T-helper 2 cell treated with Interferon-gamma antibody and Interleukin-4, amounts not matched to agents 5 μg/mL and 100 μg/mL, for 36 hours (primary cell): ENCODE measurements around the gene CDH18.

ENCODE experiments used
- DNase-seq: peaks from one replicate; pipeline ENCODE4 v3.0.0; 2021; ENCODE audit warnings: low spot score
- H3K27ac Mint-ChIP-seq: one replicate; pipeline ENCODE4 v1.8.0; 2021; ENCODE audit warnings: mild to moderate bottlenecking, mixed read lengths
- H3K27me3 Mint-ChIP-seq: one replicate; pipeline ENCODE4 v1.8.0; 2021; ENCODE audit warnings: low read depth, mixed read lengths
- H3K36me3 Mint-ChIP-seq: one replicate; pipeline ENCODE4 v1.8.0; 2021; ENCODE audit warnings: low read depth, mixed read lengths
- H3K4me1 Mint-ChIP-seq: one replicate; pipeline ENCODE4 v1.8.0; 2021; ENCODE audit warnings: low read depth, mixed read lengths
- H3K4me3 Mint-ChIP-seq: one replicate; pipeline ENCODE4 v1.8.0; 2022; ENCODE audit warnings: mild to moderate bottlenecking, moderate library complexity, mixed read lengths
- H3K9me3 Mint-ChIP-seq: one replicate; pipeline ENCODE4 v1.8.0; 2021; ENCODE audit warnings: mixed read lengths

The CDH18 gene

DNA sequence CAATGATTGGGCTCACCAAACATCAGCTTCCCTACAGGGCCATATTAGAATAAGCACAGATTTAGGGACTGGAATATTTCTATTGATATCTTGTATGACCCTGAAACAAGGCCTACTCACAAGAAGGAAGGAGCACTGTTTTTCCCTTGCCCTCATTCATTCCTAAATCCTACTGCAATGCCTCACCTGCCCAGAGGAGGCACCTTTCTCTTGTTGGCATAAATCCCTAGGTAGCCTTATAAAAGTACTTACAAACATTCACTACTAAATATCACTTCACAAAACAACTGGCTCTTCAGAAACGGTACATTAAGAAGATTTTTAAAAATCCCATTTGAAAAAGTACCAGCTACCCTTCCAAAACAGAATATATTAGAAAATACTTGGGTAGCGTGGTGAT lies 449.4 kb downstream of the CDH18 start:
- peaks cover 30% of the 10 kb centered on the region for H3K9me3 Mint-ChIP-seq
- no peak overlapping the region for H3K4me3 Mint-ChIP-seq
- H3K27me3 Mint-ChIP-seq, result no peaks in the 10 kb centered on the region
- DNase-seq, result no peak
- no peak overlapping the region for H3K27ac Mint-ChIP-seq
- no peaks in the 10 kb centered on the region for H3K4me1 Mint-ChIP-seq
- no peaks in the 10 kb centered on the region for H3K36me3 Mint-ChIP-seq

- H3K27me3 Mint-ChIP-seq, result no peaks in the 10 kb centered on the region
- no peak overlapping the region for H3K27ac Mint-ChIP-seq
- H3K4me1 Mint-ChIP-seq, result no peaks in the 10 kb centered on the region
- no peak overlapping the region for H3K4me3 Mint-ChIP-seq
- H3K36me3 Mint-ChIP-seq, result no peaks in the 10 kb centered on the region
- DNase-seq, result no peak
- peaks cover 35% of the 10 kb centered on the region for H3K9me3 Mint-ChIP-seq
These were observed 451.6 kb downstream of the CDH18 start for GRCh38 chr5:19536387-19536786.

GRCh38 chr5:19534751-19535150 lies 453.2 kb downstream of the CDH18 start:
- DNase-seq, result no peak
- H3K4me1 Mint-ChIP-seq, result no peaks in the 10 kb centered on the region
- H3K27me3 Mint-ChIP-seq, result no peaks in the 10 kb centered on the region
- H3K27ac Mint-ChIP-seq, result no peak overlapping the region
- no peak overlapping the region for H3K4me3 Mint-ChIP-seq
- no peaks in the 10 kb centered on the region for H3K36me3 Mint-ChIP-seq
- peaks cover 24% of the 10 kb centered on the region for H3K9me3 Mint-ChIP-seq

DNA sequence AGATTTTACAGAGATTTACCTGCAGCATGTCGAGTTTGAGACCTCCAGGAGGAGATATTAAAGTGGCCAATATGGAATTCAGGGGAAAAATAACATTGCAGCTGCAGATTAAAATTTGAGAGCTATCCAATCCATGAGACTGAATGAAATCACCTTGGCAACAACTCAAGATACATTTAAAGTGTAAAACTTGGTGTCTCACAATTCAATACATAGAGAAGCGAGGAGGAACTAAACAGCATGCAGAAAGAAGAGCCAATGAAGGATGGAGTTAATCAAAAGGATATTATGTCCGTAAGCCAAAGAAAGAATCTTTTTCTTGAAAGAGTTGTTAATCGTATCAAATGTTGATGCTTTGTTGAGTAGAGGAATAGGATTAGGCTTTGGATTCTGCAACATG lies 455.1 kb downstream of the CDH18 start:
- no peak overlapping the region for H3K27ac Mint-ChIP-seq
- H3K9me3 Mint-ChIP-seq, result peaks cover 25% of the 10 kb centered on the region
- no peak overlapping the region for H3K4me3 Mint-ChIP-seq
- H3K4me1 Mint-ChIP-seq, result no peaks in the 10 kb centered on the region
- no peaks in the 10 kb centered on the region for H3K27me3 Mint-ChIP-seq
- no peaks in the 10 kb centered on the region for H3K36me3 Mint-ChIP-seq
- no peak for DNase-seq

DNA sequence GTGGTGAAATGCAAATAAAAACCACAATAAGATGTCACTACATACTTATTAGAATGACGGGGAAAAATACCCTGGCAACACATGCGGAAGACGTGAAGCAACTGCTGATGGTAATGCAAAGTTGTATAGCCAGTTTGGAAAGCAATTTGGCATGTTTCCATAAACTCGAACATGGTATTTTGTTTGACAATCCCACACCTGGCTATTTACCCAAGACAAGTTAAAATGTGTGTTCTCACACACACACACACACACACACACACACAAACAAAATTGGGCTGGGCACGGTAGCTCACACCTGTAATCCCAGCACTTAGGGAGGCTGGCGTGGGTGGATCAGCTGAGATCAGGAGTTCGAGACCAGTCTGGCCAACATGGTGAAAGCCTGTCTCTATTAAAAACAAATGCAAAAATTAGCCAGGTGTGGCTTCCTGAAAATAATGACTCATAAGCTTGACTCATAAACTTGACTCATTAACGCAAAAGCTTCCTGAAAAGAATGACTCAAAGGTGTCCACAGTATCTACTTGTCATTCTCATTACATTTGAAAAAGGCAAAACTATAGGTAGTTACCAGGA lies 456.5 kb downstream of the CDH18 start:
- Mint-ChIP-seq H3K27me3 (no peaks in the 10 kb centered on the region), H3K4me3 (no peak overlapping the region), H3K9me3 (peaks cover 16% of the 10 kb centered on the region), H3K27ac (no peak overlapping the region), H3K4me1 (no peaks in the 10 kb centered on the region), H3K36me3 (no peaks in the 10 kb centered on the region)
- no peak for DNase-seq

- Mint-ChIP-seq H3K27me3 (no peaks in the 10 kb centered on the region), H3K36me3 (no peaks in the 10 kb centered on the region), H3K9me3 (peaks cover 23% of the 10 kb centered on the region), H3K4me3 (no peak overlapping the region), H3K4me1 (no peaks in the 10 kb centered on the region), H3K27ac (no peak overlapping the region)
- no peak for DNase-seq
These were observed 468.6 kb downstream of the CDH18 start for GRCh38 chr5:19519448-19519847.

DNA sequence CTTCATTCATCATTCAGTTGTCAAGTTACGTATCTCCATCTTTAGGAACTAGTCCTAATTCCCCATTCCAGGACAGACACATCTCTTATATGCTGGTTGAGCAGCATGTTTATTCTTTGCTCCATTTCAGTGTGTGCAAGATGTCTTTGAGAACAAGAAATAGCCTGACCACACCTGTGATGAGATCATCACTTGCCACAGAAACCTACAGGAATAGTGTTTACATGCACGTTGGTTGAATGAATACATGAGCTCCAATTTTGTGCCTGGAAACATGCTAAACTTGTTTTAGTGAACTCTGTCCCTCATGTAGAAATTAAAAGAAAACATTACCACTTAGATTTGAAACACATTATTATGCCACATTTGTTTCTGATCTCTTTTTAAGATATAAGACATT lies 489.1 kb downstream of the CDH18 start:
- DNase-seq, result no peak
- peaks cover 46% of the 10 kb centered on the region for H3K9me3 Mint-ChIP-seq
- no peaks in the 10 kb centered on the region for H3K27me3 Mint-ChIP-seq
- H3K4me3 Mint-ChIP-seq, result no peak overlapping the region
- H3K36me3 Mint-ChIP-seq, result no peaks in the 10 kb centered on the region
- H3K4me1 Mint-ChIP-seq, result no peaks in the 10 kb centered on the region
- H3K27ac Mint-ChIP-seq, result no peak overlapping the region

DNA sequence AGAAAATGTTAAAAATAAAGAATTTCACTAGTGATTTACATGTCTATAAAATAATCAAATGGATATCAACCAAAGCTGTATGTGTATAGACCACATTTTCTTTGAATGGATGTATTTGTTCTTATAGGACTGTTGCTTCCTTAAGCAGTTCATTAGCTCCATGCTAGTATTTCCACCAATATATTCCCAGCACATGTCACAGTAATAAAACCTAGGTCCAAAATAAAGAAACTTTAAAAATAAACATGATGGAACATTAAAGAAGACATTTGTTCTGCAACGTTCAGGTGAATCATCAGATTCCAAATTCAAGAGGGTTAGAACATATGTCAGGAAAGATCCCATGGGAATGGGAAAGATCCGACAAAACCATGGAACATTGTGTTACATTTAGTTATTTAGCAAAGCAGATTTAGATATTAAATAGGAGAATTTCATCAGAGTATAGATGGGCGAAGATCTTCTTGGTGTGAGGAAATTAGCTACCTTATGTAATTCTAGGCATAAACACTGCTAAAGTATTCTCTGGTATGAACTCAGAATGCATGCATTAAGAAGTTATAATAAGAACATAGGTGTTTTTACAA lies 490.7 kb downstream of the CDH18 start:
- H3K4me3 Mint-ChIP-seq, result no peak overlapping the region

DNA sequence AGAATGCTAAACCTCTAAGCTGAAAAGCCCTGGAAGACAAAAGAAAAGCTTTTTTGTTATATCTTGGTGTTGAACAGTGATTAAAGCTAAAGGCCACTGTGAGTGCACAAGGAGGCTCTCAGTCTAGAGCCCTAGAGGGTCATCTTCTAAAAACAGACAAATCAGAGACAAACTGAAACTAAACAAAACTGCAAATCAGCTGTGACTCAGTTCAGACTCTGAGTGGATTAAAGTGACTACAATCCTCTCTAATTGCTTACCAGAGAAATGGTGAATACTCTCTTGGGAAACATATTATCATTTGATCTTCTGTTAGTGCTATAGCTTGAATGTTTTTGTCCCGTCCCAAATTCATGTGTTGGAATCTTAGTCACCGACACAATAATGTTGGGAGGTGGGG lies 491.9 kb downstream of the CDH18 start:
- Mint-ChIP-seq H3K27ac (no peak overlapping the region), H3K27me3 (no peaks in the 10 kb centered on the region), H3K4me1 (no peaks in the 10 kb centered on the region), H3K9me3 (peaks cover 39% of the 10 kb centered on the region), H3K4me3 (no peak overlapping the region), H3K36me3 (no peaks in the 10 kb centered on the region)
- no peak for DNase-seq

More for the DNA sequence above, 490.7 kb downstream of the CDH18 start:
- Mint-ChIP-seq H3K27ac (no peak overlapping the region), H3K27me3 (no peaks in the 10 kb centered on the region), H3K36me3 (no peaks in the 10 kb centered on the region), H3K4me1 (no peaks in the 10 kb centered on the region), H3K9me3 (peaks cover 43% of the 10 kb centered on the region)
- no peak for DNase-seq

DNA sequence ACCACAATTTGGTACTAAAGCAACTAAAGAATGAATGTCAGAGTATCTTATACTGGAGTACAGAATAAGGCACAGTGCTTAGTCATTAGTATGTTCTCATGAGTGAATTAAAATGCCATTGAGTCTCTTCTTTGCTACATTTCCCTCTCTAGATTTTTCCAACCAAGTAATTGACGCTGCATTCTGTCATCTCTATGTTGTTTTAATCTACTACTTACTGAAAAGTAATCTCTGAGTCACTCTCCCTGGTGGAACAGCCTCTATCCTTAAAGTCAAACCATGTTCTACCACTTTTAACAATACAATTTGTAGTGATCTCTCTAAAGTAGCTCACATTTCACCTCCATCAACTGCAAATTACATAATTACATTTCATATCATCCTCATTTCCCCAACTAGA lies 495.1 kb downstream of the CDH18 start:
- no peaks in the 10 kb centered on the region for H3K36me3 Mint-ChIP-seq
- no peaks in the 10 kb centered on the region for H3K4me1 Mint-ChIP-seq
- H3K27ac Mint-ChIP-seq, result no peak overlapping the region
- H3K9me3 Mint-ChIP-seq, result peaks cover 32% of the 10 kb centered on the region
- H3K27me3 Mint-ChIP-seq, result no peaks in the 10 kb centered on the region
- no peak for DNase-seq
- H3K4me3 Mint-ChIP-seq, result no peak overlapping the region

- no peaks in the 10 kb centered on the region for H3K4me1 Mint-ChIP-seq
- H3K9me3 Mint-ChIP-seq, result peaks cover 28% of the 10 kb centered on the region
- no peaks in the 10 kb centered on the region for H3K27me3 Mint-ChIP-seq
- no peak overlapping the region for H3K27ac Mint-ChIP-seq
- DNase-seq, result no peak
- H3K36me3 Mint-ChIP-seq, result no peaks in the 10 kb centered on the region
- no peak overlapping the region for H3K4me3 Mint-ChIP-seq
These were observed 499.2 kb downstream of the CDH18 start for GRCh38 chr5:19488786-19489185.

DNA sequence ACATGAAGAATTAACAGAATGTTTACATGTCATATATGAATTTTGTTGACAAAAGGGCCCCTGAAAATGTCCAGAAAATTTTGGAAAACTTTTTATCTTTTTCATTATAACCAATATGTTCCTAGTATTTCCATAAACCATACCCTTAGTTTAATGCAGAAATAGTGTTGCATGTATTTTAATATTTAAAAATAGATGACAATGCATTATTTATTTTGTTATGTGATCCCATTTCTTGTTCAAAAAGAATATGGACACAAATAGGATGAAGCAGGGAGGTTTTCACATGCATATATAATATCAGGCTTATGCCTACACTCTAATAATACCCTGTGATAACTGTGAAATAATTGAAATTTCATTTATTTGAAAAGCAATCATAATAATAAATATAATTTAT lies 500.5 kb downstream of the CDH18 start:
- H3K4me3 Mint-ChIP-seq, result no peak overlapping the region
- H3K9me3 Mint-ChIP-seq, result peaks cover 36% of the 10 kb centered on the region
- DNase-seq, result no peak
- no peaks in the 10 kb centered on the region for H3K4me1 Mint-ChIP-seq
- no peaks in the 10 kb centered on the region for H3K36me3 Mint-ChIP-seq
- no peak overlapping the region for H3K27ac Mint-ChIP-seq
- no peaks in the 10 kb centered on the region for H3K27me3 Mint-ChIP-seq

DNA sequence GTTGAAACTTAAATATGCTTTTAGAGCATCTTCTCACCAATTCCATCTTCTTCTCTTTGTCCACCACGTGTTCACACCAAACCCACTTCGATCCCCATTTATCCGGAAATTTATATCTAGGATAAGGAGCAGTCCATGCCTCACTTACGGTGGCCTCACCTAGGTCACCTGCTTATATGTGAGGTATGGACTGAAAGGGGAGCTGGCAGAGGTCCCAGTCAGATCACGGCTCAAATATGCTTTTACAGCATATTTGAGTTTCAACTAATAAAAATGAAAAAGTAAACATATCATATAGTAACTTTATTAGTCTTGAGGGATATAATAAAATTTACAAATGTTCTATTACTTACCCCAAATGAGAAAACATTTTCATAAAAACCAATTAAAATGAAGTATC lies 508.4 kb downstream of the CDH18 start:
- no peak overlapping the region for H3K27ac Mint-ChIP-seq
- no peak overlapping the region for H3K4me3 Mint-ChIP-seq
- H3K4me1 Mint-ChIP-seq, result no peaks in the 10 kb centered on the region
- peaks cover 47% of the 10 kb centered on the region for H3K9me3 Mint-ChIP-seq
- DNase-seq, result no peak
- H3K36me3 Mint-ChIP-seq, result no peaks in the 10 kb centered on the region
- H3K27me3 Mint-ChIP-seq, result no peaks in the 10 kb centered on the region

- H3K9me3 Mint-ChIP-seq, result peaks cover 39% of the 10 kb centered on the region
- H3K36me3 Mint-ChIP-seq, result no peaks in the 10 kb centered on the region
- H3K27ac Mint-ChIP-seq, result no peak overlapping the region
- no peak overlapping the region for H3K4me3 Mint-ChIP-seq
- H3K27me3 Mint-ChIP-seq, result no peaks in the 10 kb centered on the region
- DNase-seq, result no peak
- no peaks in the 10 kb centered on the region for H3K4me1 Mint-ChIP-seq
These were observed 526.0 kb downstream of the CDH18 start for GRCh38 chr5:19462019-19462418.

- Mint-ChIP-seq H3K9me3 (peaks cover 24% of the 10 kb centered on the region), H3K27me3 (no peaks in the 10 kb centered on the region), H3K27ac (no peak overlapping the region), H3K4me1 (no peaks in the 10 kb centered on the region), H3K36me3 (no peaks in the 10 kb centered on the region), H3K4me3 (no peak overlapping the region)
- no peak for DNase-seq
These were observed 563.5 kb downstream of the CDH18 start for GRCh38 chr5:19424506-19424905.
